ENCODE results near the gene HBZ. TPM values are rescaled to one million over a fixed set of nuclear protein-coding genes. Genes with fewer than 3 reads are reported as not detected.
"Not testable (repeated sequence)": the region's sequence is repeated elsewhere in the genome, so short reads cannot be mapped to it uniquely, and the experiment has no call there.

HBZ gene
- total RNA-seq, 1 experiment from 2014 or later = 1.1 TPM

DNA sequence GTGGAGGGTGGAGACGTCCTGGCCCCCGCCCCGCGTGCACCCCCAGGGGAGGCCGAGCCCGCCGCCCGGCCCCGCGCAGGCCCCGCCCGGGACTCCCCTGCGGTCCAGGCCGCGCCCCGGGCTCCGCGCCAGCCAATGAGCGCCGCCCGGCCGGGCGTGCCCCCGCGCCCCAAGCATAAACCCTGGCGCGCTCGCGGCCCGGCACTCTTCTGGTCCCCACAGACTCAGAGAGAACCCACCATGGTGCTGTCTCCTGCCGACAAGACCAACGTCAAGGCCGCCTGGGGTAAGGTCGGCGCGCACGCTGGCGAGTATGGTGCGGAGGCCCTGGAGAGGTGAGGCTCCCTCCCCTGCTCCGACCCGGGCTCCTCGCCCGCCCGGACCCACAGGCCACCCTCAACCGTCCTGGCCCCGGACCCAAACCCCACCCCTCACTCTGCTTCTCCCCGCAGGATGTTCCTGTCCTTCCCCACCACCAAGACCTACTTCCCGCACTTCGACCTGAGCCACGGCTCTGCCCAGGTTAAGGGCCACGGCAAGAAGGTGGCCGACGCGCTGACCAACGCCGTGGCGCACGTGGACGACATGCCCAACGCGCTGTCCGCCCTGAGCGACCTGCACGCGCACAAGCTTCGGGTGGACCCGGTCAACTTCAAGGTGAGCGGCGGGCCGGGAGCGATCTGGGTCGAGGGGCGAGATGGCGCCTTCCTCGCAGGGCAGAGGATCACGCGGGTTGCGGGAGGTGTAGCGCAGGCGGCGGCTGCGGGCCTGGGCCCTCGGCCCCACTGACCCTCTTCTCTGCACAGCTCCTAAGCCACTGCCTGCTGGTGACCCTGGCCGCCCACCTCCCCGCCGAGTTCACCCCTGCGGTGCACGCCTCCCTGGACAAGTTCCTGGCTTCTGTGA is 24.3 kb downstream of the HBZ start, which contains the start of gene HBA1:
Gene HBA1 (plus strand): TSS at position 204 of the 906 bp plus-strand sequence. CDS start 37 bp downstream, at position 241.
- POLR2A ChIA-PET = interaction anchor here (0.6 kb wide), 1 partner anchor 188 kb away, joined by 5 read pairs; no protein-coding TSS in a partner anchor
- peak; percentile 42 for ATAC-seq
- DNase-seq (ENCODE audit: low read depth, low spot score); CTCF ChIA-PET; H3K27me3 ChIP-seq (ENCODE audit: control insufficient read depth, insufficient read depth, low read length); BruUV-seq (replicated peaks); H3K9me3 ChIP-seq (ENCODE audit: control insufficient read depth, insufficient read depth, low read depth, low read length); H3K4me1 ChIP-seq (ENCODE audit: control insufficient read depth, insufficient read depth, low read length); intact Hi-C loops (cut with micrococcal nuclease; ENCODE audit: unreplicated experiment); H3K36me3 ChIP-seq (ENCODE audit: control insufficient read depth, insufficient read depth, low read length); in situ Hi-C loops (cut with HindIII; ENCODE audit: low pct_unique_long_range_greater_than_20kb, low sequenced_read_pairs); H3K4me3 ChIP-seq (ENCODE audit: low read depth in 2 of 2, low read length in 2 of 2); H3K27ac ChIP-seq (ENCODE audit: low read length): not testable (repeated sequence)

DNA sequence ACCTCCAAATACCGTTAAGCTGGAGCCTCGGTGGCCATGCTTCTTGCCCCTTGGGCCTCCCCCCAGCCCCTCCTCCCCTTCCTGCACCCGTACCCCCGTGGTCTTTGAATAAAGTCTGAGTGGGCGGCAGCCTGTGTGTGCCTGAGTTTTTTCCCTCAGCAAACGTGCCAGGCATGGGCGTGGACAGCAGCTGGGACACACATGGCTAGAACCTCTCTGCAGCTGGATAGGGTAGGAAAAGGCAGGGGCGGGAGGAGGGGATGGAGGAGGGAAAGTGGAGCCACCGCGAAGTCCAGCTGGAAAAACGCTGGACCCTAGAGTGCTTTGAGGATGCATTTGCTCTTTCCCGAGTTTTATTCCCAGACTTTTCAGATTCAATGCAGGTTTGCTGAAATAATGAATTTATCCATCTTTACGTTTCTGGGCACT is 25.0 kb downstream of the HBZ start:
- intact Hi-C loops (cut with micrococcal nuclease; ENCODE audit: unreplicated experiment) = no loop called here
- Histone ChIP-seq H3K4me3 (ENCODE audit: low read depth in 2 of 2, low read length in 2 of 2) (no peak overlapping the region), H3K36me3 (ENCODE audit: control insufficient read depth, insufficient read depth, low read length) (no peaks in the 10 kb centered on the region), H3K27me3 (ENCODE audit: control insufficient read depth, insufficient read depth, low read length) (no peaks in the 10 kb centered on the region), H3K4me1 (ENCODE audit: control insufficient read depth, insufficient read depth, low read length) (peaks cover 6% of the 10 kb centered on the region; the same call in 1 of the 2 replicates), H3K27ac (ENCODE audit: low read length) (no peak overlapping the region), H3K9me3 (ENCODE audit: control insufficient read depth, insufficient read depth, low read depth, low read length) (no peaks in the 10 kb centered on the region)
- ATAC-seq = no peak
- BruUV-seq (replicated peaks) = no TSS peak
- ChIA-PET POLR2A (interaction anchor here (0.6 kb wide), 1 partner anchor 188 kb away, joined by 5 read pairs; no protein-coding TSS in a partner anchor), CTCF (interaction anchor here (0.8 kb wide), 1 partner anchor 80 kb away, joined by 4 read pairs; no protein-coding TSS in a partner anchor)
- no peak for TF ChIP-seq REST (IDR thresholded peaks at IDR 0.05; ENCODE audit: insufficient read depth in 1 of 2, low read depth in 2 of 2, low read length in 1 of 2)
- no peak for TF ChIP-seq POLR2AphosphoS5 (IDR thresholded peaks at IDR 0.05; ENCODE audit: low read depth, low read length)
- no peak for TF ChIP-seq SIN3A (IDR thresholded peaks at IDR 0.05; ENCODE audit: borderline replicate concordance, insufficient read depth, low read depth, low read length)
- TF ChIP-seq CTCF (IDR thresholded peaks at IDR 0.05) = no peak
- TF ChIP-seq TCF7L2 (IDR thresholded peaks at IDR 0.05; ENCODE audit: low read depth, low read length) = no peak
- in situ Hi-C loops (cut with HindIII; ENCODE audit: low pct_unique_long_range_greater_than_20kb, low sequenced_read_pairs) = no loop called here
- DNase-seq (ENCODE audit: low read depth, low spot score) = no peak

Data from Panc1 (cell line).